CD4-positive, alpha-beta T cell treated with Interleukin-1 beta for 1 hour (primary cell): ENCODE results near the gene EXOSC6.
"Not testable (repeated sequence)": the region's sequence is repeated elsewhere in the genome, so short reads cannot be mapped to it uniquely, and the experiment has no call there.

ENCODE experiments used
- DNase-seq, 2 donors: peaks; one replicate each; pipeline ENCODE4 v3.0.0-alpha.2; 2020 to 2022

The EXOSC6 gene

GRCh38 chr16:70198230-70198629 is 53.5 kb downstream of the EXOSC6 start:
- not testable (repeated sequence) for DNase-seq

GRCh38 chr16:70197611-70198010 is 54.1 kb downstream of the EXOSC6 start:
- DNase-seq = not testable (repeated sequence)
